GM21825 (cell line): ENCODE results near the gene RAG2.
"Not testable (repeated sequence)": the region's sequence is repeated elsewhere in the genome, so short reads cannot be mapped to it uniquely, and the experiment has no call there.

ENCODE experiments used
- ATAC-seq: cut with Tn5 transposase; IDR thresholded peaks from one replicate; pipeline ENCODE4 v1.9.1; 2021; ENCODE audit warnings: mild to moderate bottlenecking, moderate library complexity; ENCODE audit not compliant: unreplicated experiment

RAG2 gene

GRCh38 chr11:36557390-36557789 lies 40.6 kb downstream of the RAG2 start:
- not testable (repeated sequence) for ATAC-seq

- no peak for ATAC-seq
Observed at GRCh38 chr11:36550385-36551115, 47.5 kb downstream of the RAG2 start.
